HEK293T (cell line): ENCODE data around the gene SPDYE9.
"Not testable (repeated sequence)": the region's sequence is repeated elsewhere in the genome, so short reads cannot be mapped to it uniquely, and the experiment has no call there.

Source experiments
- BHLHE40 ChIP-seq: fragments of 450-650 bp; IDR thresholded peaks from 2 replicates; pipeline ENCODE4 v1.6.1; 2016; ENCODE audit warnings: mild to moderate bottlenecking, moderate library complexity, borderline replicate concordance
- CTBP1 ChIP-seq: fragments of 450-650 bp; IDR thresholded peaks from 2 replicates; pipeline ENCODE4 v1.6.1; 2016; ENCODE audit warnings: borderline replicate concordance
- ELF4 ChIP-seq: fragments of 450-650 bp; IDR thresholded peaks from 2 replicates; pipeline ENCODE4 v1.6.1; 2017; ENCODE audit warnings: antibody characterized with exemption
- FOXM1 ChIP-seq: fragments of 450-650 bp; IDR thresholded peaks from 2 replicates; pipeline ENCODE4 v1.6.1; 2017; ENCODE audit warnings: mild to moderate bottlenecking, borderline replicate concordance
- HDGF ChIP-seq: fragments of 450-650 bp; IDR thresholded peaks from 2 replicates; pipeline ENCODE4 v1.6.1; 2017; ENCODE audit warnings: antibody characterized with exemption, borderline replicate concordance
- NFRKB ChIP-seq: fragments of 450-650 bp; IDR thresholded peaks from 2 replicates; pipeline ENCODE4 v1.6.1; 2016; ENCODE audit warnings: mild to moderate bottlenecking, moderate library complexity
- SP1 ChIP-seq: fragments of 450-650 bp; IDR thresholded peaks from 2 replicates; pipeline ENCODE4 v1.6.1; 2017
- SUZ12 ChIP-seq: fragments of 450-650 bp; IDR thresholded peaks from 2 replicates; pipeline ENCODE4 v1.6.1; 2016; ENCODE audit warnings: mild to moderate bottlenecking
- ZNF384 ChIP-seq: fragments of 450-650 bp; IDR thresholded peaks from 2 replicates; pipeline ENCODE4 v1.6.1; 2016
- TF ChIP-seq, protein P1 (sequence below): fragments of 450-650 bp; IDR thresholded peaks from 2 replicates; pipeline ENCODE4 v1.6.1; 2016

DNA sequence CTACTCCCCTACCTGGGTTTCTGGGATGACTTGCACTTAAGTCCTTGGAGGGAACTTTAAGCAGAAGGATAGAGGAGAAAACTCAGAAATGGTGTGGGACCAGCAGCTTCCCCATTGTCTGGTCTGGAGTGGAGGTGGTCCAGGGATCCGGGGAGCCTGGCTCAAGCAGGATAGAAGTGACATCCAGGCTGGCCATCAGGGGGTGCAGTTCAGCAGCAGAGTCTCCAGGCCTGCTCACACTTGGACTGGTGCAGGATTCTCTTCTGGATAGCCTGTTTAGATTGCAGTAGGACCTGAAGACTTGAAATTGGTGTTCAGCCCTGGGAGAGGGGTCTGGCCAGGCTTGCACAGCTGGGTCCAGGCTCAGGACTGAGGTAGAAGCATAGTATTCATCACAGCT is 38.3 kb upstream of the SPDYE9 start:
- TF ChIP-seq ZNF384, NFRKB, HDGF, FOXM1, SP1, CTBP1, BHLHE40, SUZ12, ELF4: not testable (repeated sequence)
- TF ChIP-seq, protein P1, sequence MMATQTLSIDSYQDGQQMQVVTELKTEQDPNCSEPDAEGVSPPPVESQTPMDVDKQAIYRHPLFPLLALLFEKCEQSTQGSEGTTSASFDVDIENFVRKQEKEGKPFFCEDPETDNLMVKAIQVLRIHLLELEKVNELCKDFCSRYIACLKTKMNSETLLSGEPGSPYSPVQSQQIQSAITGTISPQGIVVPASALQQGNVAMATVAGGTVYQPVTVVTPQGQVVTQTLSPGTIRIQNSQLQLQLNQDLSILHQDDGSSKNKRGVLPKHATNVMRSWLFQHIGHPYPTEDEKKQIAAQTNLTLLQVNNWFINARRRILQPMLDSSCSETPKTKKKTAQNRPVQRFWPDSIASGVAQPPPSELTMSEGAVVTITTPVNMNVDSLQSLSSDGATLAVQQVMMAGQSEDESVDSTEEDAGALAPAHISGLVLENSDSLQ: not testable (repeated sequence)
